ENCODE measurements around the gene SERPINA4.

Gene SERPINA4

GRCh38 chr14:94619297-94619696 lies 58.1 kb downstream of the SERPINA4 start:
- no peak for TF ChIP-seq CTCF (IDR thresholded peaks at IDR 0.05; ENCODE audit: insufficient read depth, low read length, poor library complexity, severe bottlenecking)
- no peak for TF ChIP-seq EZH2phosphoT487 (conservative IDR thresholded peaks at IDR 0.05; ENCODE audit: low read length)
- H4K20me1 ChIP-seq (ENCODE audit: low read depth, low read length) = no peaks in the 10 kb centered on the region

More at GRCh38 chr14:94619297-94619696, 58.1 kb downstream of the SERPINA4 start:
- Histone ChIP-seq H3F3A (ENCODE audit: insufficient read depth) (no peaks in the 10 kb centered on the region), H3K4me3 (ENCODE audit: insufficient read depth, low read length, poor library complexity, severe bottlenecking) (no peak overlapping the region), H3K9me3 (ENCODE audit: insufficient read depth, low read length) (peaks cover 16% of the 10 kb centered on the region; the same call in 1 of the 2 replicates), H3K27me3 (ENCODE audit: low read length) (no peaks in the 10 kb centered on the region), H3K9ac (ENCODE audit: low read length) (no peak overlapping the region), H3K36me3 (ENCODE audit: low read length) (no peaks in the 10 kb centered on the region), H3K79me2 (ENCODE audit: insufficient read depth, low read length) (no peaks in the 10 kb centered on the region), H3K4me2 (ENCODE audit: low read depth, low read length, poor library complexity, severe bottlenecking) (no peak overlapping the region), H3K9me2 (replicated peaks; ENCODE audit: insufficient read depth, low read length) (no peaks in the 10 kb centered on the region), H3K27ac (ENCODE audit: low read depth, low read length) (no peak overlapping the region), H2AFZ (ENCODE audit: low read depth, low read length, severe bottlenecking) (no peak overlapping the region)

Measured in SU-DHL-6 (cell line).